Medulla oblongata (tissue), 1 donor: ENCODE data around the gene SMIM12.

ENCODE experiments used
- DNase-seq: peaks from one replicate; pipeline ENCODE4 v3.0.0-alpha.2; 2015; ENCODE audit errors: extremely low spot score

The SMIM12 gene

GRCh38 chr1:34874296-34874952, 14.9 kb upstream of the SMIM12 start:
- DNase-seq, result no peak

DNA sequence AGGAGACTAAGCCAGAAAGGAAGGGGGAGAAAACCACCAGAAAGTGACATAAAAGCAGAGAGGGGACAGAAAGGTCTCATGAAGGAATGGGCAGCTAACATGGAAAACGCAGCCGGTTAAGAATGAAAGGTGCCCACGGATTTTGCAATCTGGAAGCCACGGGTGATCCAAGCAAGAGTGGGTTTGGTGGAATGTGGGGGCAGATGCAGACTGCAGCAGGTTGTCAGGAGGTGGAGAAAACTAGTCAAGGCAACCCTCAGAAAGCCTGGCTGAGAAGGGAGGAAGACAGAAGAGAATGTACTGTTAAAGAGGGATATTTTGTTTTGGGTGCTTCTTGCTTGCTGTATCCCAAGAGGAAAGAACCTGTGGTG, 12.6 kb upstream of the SMIM12 start:
- no peak for DNase-seq

GRCh38 chr1:34871443-34872132, 12.0 kb upstream of the SMIM12 start:
- no peak for DNase-seq

GRCh38 chr1:34870395-34870794, 10.8 kb upstream of the SMIM12 start:
- DNase-seq, result no peak

DNA sequence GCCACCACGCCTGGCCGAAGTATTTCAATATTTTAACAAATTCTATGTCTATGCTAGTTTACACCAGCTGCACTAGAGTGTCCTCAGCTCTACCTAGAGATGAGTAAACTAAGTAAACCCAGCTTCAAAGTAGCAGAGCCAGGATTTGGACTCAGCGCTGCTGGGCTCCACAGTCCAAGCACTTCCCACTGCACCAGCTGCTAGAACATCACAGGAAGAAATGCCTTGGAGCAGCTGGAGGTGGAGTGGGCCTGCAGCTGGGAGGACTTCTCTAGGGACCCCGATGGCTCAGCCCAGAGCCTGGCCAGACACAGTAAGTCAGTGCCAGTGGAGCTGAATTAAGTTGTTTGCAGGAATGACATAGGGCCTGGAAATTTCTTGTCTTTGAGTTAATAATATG, 10.2 kb upstream of the SMIM12 start:
- DNase-seq, result no peak

GRCh38 chr1:34868230-34869049, 8.9 kb upstream of the SMIM12 start:
- DNase-seq, result no peak

GRCh38 chr1:34867415-34867814, 7.9 kb upstream of the SMIM12 start:
- peak; percentile 38 for DNase-seq

DNA sequence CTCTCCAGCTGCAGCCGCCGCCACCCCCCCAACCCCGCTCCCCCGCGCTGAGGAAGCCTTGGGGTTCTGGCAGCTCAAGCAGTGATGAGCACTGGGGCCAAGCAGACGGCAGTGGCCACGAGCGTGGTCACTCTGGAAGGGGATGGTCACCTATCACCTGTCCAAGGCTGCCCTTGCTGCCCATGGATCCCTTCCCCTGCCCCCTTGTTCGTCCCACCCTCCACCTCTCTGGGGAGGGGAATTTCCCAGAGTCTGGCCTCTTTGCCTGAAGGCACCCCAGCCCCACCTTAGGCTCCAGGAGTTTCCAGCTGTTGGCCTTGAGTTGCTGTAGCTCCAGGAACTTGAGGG, 7.2 kb upstream of the SMIM12 start:
- no peak for DNase-seq

DNA sequence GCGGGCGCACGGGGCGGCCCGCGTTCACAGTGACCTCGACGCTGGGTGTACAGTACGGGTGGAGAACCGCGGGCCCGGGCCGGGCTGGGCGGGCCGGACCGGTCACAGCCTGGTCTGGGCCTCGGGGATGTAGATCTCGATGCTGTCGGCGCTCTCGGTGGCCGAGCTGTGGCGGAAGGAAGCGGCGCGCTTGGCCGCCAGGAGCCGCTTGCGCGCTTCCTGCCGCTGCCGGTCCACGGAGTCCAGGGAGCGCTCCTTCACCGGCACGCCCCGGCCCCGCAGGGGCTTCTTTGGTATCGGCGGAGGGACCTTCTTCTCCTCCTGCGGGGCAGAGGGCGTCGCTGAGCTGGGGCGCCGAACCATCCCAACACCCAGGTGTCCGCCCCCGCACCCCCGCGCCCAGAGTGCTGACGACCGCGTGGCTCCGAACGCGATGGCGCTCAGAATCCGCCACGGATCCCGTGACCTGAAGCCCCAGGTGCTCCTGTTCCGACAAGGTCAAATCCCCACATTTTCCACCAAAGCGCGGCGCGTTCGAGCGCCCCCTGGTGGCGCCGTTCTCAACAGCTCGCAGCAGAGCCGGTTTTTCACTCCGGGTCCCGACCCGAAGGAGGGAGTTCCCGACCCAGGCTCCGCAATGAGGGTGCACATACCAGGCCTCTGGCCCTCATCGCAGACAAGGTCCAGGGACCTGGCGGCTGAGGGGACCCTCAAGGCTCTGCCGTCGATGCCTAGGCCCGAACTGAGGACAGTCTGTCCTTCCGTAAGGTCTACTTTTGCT, 6.6 kb upstream of the SMIM12 start:
- peak; percentile 75 for DNase-seq

GRCh38 chr1:34865573-34865972, 6.0 kb upstream of the SMIM12 start:
- no peak for DNase-seq

- DNase-seq, result no peak
These were observed 5.2 kb upstream of the SMIM12 start for GRCh38 chr1:34864759-34865158.

- DNase-seq, result no peak
These were observed 4.0 kb upstream of the SMIM12 start for GRCh38 chr1:34863501-34863900.

DNA sequence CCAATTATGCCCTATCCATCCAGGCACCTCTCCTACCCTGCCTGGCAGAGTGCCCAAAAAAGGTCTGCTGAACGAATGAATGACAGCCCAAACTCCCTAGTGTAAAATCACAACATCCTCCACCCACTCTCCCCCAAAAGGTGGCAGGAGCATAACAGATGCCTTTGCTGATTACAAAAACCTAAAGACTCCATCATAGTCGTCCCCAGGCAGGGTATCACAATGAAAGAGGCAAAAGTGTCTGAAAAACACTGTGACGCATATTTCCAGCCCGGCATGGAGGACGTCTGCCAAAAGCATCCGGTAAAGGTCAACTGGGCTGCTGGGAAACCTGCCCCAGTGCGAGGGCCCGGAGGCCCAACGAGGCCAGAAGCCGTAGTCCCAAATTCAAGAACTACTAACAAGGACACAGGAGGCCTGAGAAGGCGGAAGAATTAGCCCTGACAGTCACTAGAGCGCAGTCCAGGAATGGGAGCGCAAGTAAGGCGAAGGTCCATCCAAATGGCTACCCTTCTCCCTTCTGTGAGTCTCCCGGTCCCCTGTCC, 576 bp downstream of the SMIM12 start:
- no peak for DNase-seq

DNA sequence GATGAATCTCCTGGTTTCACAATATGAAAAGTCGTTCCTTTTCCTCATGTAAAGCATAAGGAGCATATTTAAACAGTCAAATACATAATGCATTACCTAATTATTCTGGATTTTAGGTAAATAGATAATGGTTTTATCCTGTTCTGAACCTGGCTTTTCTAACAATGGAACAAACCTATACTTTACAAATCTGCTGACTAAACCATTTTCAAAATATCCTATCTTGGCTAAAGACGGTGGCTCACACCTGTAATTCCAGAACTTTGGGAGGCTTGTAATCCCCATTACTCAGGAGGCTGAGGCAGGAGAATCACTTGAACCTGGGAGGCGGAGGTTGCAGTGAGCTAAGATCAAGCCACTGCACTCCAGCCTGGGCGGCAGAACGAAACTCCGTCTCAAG, 2.9 kb downstream of the SMIM12 start:
- DNase-seq, result no peak

- DNase-seq, result peak; percentile 94
These were observed 6.8 kb downstream of the SMIM12 start for GRCh38 chr1:34852677-34853217.

DNA sequence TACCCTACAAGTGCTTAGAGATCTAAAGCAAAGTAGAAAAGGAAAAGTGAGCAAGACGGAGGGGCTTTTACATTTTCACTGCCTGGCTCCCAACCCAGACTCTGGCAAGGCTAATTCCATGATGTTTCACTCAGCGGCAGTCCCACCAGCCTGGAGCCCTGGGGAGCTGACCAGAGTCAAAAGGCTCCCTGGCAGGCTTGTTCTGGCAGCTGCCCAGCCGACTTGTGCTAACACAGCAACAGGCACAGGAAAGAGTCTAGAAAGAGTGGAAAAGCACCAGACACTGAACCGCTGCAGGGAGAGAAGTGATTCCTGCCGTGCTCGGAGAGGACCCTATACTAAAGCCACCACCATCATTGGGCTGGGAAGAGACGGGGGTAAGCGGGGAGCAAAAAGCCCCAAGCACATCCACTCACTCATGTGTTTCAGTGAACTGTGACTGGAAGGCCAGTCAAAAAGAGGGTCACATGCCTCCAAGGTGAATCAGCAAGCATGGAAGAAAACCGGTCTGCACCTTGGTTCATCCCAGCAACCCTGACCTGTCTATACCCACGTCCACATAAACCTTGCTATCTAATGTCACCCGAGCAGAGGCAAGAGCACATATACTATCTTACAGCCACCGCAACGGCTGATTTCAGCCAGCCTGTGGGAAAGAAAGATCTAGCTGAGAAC, 8.0 kb downstream of the SMIM12 start:
- peak; percentile 66 for DNase-seq

DNA sequence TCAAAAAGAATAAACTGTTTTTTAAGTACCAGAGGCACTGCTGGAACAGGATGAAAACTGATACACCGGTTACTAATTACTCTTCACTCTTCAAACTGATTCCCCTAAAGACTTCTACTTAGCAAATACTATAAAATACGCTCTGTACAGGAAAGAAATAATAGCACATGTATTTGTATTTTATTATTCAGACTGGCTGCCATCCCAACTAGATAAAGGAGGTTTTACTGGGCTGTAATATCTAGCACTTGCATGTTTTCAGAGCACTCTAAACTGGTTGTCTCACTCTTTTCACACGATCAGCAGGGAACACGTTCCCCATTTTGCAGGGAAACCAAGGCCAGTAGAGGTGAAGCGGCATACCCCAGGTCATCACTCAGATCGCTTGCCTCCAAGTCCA, 9.2 kb downstream of the SMIM12 start:
- no peak for DNase-seq

- no peak for DNase-seq
These were observed 12.5 kb downstream of the SMIM12 start for GRCh38 chr1:34847094-34847493.

DNA sequence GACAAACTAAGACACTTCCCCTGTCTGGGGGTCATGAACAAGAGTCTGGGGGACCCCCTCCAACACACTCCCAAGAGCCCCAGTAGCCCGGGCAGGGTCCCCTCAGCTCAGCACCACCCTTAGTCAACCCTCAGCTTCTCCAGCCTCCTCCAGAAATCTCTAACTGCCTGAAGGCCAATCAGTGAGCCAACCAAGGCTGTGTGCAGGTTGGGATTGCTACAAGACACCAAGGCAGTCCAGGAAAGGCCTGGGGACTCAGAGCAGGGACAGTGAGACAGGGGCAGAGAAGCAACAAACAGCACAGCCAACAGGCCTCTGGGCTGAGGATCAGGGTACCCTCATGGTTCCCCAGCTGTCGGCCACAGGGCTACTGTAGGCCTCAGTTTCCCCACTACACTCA, 13.3 kb downstream of the SMIM12 start:
- no peak for DNase-seq

DNA sequence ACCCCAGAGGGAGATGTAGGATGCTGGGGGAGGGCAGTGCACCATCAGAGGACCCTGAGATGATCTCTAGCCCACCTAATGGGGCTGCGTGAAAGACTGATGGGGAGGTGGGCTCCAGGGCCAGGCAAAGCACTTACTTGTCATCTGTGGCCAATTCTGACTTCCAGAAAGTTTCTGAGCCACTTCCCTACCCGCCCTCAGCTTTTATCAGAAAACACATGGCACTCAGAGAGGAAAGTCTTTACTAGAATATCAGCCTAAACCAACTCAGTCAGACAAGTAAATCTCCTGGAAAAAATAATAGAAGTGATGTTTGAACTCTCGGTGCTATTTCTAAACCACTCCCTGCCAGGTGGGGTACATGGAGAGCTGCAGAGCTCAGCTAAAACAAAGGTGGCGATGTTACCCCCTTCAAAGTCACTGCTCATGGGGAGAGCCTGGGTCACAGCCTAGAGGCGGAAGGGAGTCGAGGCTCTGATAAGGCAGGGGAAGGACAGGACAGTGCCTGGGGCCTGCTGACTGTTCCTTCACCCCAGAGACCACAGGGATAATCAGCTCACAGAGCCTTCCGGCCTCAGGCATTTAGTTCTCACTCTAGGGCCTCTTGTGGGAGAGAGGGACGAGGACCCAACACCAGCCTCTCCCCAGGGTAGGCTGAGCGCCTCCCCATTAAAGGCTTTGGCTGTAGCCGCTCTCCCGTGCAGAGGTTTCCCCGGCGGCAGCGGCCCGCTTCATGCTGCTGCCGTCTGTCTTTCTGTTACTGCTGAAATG, 14.2 kb downstream of the SMIM12 start:
- no peak for DNase-seq
